ENCODE data around the gene ACOT4.

DNA sequence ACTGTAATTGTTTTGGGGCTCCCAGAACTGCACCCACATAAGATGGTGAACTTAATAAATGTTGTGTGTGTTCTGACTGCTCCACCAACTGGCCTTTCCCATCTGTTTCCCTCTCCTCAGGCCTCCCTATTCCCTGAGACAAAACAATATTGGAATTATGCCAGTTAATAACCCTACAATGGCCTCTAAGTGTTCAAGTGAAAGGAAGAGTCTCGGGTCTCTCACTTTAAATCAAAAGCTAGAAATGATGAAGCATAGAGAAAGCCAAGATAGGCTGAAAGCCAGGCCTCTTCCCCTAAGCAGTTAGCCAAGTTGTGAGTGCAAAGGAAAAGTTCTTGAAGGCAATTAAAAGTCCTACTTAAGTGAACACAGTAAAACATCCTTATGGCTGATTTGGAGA, 34.0 kb downstream of the ACOT4 start:
- TF ChIP-seq, protein P1, sequence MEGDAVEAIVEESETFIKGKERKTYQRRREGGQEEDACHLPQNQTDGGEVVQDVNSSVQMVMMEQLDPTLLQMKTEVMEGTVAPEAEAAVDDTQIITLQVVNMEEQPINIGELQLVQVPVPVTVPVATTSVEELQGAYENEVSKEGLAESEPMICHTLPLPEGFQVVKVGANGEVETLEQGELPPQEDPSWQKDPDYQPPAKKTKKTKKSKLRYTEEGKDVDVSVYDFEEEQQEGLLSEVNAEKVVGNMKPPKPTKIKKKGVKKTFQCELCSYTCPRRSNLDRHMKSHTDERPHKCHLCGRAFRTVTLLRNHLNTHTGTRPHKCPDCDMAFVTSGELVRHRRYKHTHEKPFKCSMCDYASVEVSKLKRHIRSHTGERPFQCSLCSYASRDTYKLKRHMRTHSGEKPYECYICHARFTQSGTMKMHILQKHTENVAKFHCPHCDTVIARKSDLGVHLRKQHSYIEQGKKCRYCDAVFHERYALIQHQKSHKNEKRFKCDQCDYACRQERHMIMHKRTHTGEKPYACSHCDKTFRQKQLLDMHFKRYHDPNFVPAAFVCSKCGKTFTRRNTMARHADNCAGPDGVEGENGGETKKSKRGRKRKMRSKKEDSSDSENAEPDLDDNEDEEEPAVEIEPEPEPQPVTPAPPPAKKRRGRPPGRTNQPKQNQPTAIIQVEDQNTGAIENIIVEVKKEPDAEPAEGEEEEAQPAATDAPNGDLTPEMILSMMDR (IDR thresholded peaks at IDR 0.05 in 8 of 11, conservative IDR thresholded peaks at IDR 0.05 in 3 of 11), result no peak
- TF ChIP-seq POLR2AphosphoS5 (IDR thresholded peaks at IDR 0.05), result no peak
- no peak for TF ChIP-seq POLR2A (IDR thresholded peaks at IDR 0.05)
